ENCODE measurements around the gene LNX1.

LNX1 gene

DNA sequence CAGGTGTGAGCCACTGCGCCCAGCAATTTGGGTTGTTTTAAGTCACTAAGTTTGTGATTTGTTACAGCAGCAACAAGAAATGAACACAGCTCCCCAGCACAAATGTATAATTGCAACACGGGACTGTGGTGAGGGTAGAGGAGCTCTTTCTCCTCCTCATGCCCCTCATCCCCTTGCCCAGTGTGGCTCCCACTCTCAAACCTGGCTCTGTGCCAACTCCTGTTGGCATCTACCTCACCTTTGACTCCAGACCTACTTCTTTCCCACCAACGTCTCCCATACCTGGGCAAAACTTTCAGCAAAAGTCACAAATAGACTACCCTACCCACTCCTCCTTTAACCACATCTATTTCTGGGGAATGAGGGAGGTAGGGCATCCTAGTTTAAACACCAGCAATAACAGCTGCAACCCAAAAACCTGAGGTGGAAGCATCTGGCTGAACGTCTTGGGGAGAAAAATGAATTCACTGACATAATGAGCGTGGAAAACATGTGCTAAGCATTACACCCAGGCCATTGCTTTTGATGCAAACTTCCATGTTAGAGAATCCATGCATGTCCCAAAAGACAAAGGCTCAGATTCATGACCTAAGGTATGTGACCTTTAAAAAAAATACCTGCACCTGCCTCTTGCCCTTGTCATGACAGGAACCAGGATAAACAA is 19.2 kb downstream of the LNX1 start:
- DNase-seq = no peak

DNA sequence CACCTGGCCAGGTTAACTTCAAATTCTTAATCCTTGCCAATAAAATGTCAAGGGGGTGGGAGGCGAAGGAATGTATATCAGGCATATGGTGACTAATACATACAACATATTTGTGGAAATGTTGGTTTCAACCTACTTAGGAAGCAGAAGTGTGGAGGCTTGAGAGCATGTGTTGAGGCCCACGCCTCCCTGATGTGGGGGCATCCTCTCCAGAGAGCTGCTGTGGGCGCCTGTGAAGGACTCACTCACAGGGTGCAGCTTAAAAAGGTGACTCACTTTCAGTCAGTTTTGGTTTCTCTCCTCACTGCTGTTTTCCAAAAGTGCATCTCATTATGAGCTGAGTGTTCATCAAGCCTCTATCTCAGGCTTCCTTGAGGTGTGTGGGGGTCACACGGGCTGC is 27.5 kb downstream of the LNX1 start:
- peak; percentile 11 for DNase-seq

DNA sequence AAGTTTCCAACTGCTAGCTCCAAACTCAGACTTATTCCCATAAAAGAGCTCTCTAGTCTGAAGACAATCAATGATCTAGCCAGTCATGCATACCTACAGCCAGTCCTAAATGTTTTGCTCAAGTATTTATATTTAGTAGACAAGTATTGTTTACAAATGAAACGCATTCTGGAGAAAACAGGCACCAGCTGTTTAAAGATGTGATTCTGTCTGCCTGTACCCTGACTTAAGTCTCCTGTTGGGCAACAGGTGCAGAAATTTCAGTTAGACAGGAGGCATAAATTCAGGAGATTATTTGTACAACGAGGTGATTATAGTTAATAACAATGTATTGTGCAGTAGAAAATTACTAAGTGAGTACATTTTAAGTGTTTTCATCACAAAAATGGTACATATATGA is 28.9 kb downstream of the LNX1 start:
- no peak for DNase-seq

DNA sequence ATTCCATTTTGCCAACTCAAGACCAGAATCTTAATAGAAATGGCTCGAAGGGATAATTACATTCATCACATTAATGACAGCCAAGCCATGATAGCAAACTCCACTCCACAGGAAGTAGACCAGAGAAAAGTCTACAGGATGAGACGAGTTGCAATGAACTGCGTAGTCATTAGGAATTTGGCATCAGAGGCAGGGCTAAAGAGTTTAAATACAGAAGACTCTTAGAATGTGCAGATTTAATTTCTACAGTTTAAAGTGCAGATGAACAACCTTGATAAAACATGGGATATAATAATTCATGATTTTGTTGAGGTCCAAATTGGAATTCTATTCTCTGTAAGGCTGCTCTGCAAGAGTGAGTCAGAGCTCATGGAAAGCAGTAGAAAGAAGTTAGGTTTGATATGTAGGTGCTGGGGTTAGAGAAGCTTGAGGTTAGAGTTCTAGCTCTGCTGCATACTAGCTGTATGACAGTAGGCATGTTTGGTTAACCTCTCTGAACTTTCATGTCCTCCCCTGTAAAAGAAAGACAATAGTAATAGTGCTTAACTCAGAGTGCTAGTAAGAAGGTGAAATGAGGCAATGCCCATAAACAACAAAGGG is 32.2 kb downstream of the LNX1 start:
- DNase-seq = no peak

DNA sequence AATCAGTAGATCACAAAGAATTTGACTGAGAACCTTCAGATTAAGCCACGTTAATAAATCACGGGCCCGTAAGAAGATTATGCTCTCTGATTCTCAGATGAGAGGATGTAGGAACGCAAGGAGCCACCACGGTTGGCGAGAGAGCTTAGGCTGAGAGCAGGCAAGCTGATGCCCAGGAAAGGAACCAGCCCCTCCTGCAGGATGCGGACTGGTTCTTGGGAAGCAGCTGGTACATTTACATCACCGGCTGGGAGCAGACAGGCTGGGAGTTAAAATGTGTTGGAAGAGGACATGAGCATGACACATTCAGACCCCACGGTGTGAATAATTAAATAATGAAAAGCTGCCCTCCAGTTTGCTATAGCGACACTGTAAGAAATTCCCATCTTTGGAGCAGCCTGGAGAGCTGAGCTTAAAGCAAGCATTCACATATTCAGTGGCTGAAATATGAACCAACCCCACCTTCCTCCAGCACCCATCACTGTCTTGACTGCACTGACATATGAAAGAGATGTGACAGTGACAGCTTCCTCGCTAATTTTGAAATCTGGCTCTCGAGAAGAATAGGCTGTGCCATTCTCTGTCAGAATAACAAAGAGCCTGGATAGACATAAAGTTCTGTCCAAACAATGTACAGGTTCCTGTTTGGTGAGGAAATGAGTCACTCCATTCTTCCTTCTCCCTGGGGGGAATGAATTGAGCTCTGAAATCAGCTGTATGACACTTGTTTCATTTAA is 33.1 kb downstream of the LNX1 start:
- DNase-seq = no peak

DNA sequence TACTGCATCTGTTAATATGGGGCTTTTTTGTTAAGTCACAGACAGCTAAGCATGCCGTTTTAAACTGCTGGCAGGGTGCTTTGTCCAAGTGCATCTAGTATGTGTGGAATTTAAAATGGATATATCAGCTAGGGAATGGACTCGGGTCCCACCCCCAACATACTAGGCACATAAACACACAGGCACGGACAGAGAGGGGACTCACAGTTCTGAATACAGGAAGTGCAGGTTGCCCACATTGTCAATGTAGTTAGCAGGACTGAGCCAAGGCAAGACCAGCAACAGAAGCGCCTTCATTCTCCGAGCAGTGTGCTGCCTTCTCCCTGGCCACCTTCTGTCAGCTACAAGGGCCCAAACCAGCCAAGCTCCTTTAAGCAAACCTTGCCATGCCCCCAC is 33.6 kb downstream of the LNX1 start:
- DNase-seq = no peak

DNA sequence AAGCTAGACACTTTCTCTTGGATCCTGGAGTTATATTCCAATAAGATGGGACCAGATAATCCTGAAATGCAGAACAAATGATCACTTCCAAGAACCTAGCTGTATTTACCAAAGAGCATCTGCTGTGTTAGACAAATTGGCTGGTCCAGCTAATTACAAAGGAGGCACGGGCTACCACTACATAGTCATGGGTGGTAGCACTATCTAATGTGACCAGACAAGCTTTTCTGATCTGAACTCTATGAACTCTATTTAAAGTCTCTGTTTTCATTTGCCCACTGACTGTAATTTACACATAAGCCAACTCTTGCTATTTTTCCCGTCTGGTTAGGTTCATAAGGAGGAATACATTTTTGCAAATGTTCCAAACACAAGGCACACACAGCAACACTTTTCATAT is 34.6 kb downstream of the LNX1 start:
- DNase-seq = no peak

DNA sequence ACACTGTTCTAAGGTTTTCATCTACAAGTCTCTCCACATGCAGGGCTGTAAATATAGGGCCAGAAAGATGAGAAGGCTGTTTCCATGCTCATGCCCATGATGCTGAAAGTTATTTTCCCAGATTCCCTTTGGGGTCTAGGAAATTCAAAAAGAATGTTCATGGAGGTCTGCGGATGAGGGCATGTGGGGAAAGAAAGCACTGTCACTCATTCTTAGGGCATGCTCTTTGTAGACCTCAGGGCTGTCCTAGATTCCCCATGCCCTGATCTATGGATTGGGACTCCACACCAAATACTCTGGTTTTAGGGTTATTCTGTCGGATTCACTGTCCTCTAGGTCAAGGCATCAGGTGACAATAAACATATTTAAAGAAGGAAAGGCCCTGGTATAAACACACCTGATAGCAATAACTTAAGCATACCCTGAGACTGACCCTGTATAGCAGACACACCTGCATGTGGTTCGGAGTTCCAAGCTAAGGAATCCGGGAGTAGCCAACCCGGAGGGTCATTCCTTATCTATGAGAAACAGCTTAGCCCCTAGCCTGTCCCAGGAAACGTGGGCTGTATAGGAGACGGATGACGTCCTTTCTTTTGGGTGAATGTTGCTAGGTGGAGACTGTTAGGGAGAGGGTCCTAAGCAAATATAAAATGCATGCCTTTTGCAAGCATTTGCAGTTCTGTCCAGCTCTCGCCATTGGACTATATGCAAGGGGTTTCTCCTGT is 37.6 kb downstream of the LNX1 start:
- no peak for DNase-seq

DNA sequence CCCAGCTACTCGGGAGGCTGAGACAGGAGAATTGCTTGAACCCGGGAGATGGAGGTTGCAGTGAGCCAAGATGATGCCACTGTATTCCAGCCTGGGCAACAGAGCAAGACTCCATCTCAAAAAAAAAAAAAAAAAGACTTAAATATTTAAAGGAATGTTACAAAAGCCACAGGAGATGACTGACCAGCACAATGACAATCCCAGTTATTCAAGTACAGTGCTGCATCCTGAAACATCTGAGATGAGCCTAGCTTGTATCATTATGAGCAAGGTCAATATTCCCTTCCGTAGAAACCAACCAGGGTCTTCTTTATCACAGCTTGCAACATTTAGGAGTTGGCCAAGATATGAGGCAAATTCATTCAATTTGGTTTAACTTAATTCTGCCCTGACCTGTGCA is 38.6 kb downstream of the LNX1 start:
- DNase-seq = no peak

DNA sequence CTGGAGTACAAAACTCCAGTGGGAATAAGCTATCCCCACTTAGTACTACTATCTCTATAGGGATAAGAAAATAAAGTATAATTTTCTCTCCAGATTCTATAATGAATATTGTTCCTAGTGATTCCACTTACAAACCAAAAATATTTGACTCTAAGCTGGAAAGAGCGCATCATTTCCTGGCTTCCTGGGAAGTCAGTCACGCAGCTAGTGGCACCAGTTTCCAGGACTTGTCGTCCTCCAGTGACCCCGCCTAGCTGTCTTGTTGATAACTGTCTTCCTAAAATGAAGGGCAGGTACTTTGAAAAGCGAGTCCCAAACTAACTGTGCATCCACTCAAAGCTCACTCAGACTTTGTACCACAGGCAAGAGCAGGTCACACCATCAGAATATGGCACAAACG is 39.3 kb downstream of the LNX1 start:
- no peak for DNase-seq

DNA sequence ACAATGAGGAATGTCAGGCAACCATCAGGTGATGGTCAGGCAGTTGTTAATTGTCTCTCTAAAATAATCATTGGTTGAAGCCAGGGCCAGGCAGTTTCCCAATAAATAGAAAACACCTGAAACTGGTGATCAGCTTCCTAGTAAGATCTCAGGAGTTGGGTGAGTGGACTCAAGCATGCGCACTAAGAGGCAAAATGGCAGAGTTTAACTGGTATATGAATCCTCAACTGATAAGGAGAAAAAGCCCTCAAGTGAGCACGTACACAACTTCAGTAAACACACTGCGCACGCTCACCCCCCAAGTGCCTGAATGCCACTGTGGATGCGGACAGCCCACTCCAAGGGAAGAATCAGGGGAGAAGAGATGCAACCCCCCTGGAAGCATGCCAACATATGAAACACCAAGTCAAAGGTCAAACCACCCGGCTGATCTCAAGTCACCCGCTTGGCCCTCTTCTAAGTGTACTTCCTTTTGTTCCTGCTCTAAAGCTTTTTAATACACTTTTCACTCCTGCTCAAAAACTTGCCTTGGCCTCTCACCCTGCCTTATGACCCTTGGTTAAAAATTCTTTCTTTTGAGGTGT is 39.9 kb downstream of the LNX1 start:
- DNase-seq = no peak

DNA sequence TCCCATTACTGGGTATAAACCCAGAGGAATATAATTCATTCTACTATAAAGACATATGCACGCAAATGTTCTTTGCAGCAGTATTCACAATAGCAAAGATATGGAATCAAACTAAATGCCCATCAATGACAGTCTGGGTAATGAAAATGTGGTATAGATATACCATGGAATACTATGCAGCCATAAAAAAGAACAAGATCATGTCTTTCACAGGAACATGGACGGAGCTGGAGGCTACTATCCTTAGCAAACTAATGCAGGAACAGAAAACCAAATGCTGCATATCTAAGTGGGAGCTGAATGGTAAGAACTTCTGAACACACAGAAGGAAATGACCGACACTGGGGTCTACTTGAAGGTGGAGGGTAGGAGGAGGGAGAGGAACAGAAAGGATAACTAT is 42.6 kb downstream of the LNX1 start:
- no peak for DNase-seq

DNA sequence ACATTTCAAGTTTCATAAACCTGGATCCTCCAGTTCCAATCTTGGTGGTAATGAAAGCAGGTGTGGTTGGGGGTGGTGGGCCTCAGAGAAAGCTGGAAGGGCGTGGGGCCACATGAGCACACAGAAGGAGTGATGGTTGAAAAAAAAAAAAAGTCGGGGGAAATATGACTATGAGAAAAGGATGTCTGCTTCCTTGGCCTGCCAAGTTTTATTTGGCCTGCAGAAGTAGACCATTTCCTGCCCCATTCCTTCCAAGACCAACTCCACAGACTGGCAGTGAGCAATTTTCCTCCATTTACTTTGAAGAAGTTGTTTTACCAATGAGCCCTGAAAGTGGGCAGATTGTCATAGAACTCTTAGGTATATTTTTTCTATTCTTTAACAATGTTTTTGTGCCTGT is 43.3 kb downstream of the LNX1 start:
- no peak for DNase-seq

DNA sequence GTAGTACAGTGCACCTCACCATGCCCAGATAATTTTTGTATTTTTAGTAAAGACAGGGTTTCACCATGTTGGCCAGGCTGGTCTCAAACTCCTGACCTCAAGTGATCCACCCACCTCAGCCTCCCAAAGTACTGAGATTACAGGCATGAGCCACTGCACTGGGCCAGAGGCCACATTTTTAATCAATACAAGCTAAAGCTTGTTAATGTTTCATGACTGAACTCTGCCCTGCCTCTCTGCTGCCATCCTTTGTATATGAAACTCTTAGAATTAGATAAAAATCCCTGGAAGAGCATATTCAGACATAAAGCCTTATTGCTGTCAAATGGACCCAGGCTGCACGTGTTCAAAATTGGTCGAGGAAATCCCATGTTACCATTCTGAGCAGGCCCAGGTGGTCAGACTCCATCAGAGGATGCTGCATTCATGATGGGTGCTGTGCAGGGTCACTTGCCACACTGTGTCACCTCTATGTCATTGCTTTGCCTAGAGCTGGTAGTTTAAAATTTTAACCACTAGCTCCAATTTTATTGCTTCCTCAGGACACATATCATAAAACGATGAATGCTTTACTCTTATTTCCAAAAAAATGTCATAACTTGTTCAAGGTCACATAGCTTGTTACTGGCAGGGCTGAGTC is 45.2 kb downstream of the LNX1 start:
- no peak for DNase-seq

DNA sequence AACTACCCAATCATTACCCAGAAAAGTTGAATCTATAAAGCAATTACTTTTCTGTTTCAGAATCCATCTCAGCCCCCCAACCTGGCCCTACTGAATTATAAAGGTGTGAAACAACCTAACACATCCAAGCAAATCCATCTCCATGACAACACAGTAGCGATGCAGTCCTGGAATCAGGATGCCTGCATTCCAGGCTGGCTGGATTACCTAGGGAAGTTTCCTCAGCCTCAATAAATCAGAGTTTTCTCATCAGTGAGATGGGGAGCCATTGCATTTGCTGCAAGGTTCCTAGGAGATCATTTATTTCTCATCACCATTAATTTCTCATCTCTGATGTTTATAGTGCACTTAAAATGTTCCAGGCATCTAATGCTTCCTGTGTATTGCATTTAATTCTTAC is 46.0 kb downstream of the LNX1 start:
- no peak for DNase-seq

DNA sequence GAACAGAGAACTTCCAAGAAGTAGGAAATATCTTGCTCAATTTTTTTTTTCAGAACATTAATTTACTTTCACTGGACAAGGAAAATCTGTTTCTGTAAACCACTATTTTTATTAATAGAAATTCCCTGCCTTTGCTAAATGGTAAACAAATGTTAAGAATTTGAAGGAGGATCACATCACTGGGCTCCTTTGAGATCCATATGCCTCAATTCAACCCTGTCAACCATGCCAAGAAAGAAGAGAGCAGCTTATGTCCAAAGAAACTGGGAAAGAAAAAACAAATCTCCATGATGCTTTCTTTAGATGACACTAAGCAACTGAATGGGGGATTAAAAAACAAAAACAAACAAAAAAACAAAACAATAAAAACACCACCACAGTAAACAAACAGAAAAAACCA is 47.7 kb downstream of the LNX1 start:
- no peak for DNase-seq

DNA sequence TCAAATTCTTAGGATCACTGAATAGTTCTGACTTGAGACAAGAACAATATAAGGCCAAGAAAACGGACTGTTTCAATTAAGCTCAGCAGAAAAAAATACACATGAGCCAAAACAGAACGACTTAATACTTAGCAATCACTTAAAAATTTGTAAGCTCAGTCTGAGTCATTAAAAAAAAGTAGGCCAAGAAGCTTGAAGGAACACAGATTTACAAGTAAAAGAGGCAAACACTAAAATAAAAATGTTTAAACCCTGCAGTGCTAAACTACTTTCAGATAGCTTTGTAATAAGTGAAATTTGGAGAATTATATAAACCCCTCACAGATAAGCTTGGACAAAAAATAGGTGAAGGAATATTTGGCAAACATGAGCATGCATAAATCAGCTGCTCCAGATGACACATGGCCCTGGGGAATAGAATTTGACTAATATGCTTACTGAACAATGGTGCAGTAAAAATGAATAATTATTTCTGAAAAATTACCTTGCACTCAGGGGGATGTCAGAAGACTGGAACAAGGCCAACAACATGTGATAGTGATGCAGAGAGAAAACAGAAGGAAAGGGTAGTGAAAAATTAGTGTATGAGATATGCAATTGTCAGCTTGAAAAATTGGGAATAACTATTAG is 49.6 kb downstream of the LNX1 start:
- no peak for DNase-seq

DNA sequence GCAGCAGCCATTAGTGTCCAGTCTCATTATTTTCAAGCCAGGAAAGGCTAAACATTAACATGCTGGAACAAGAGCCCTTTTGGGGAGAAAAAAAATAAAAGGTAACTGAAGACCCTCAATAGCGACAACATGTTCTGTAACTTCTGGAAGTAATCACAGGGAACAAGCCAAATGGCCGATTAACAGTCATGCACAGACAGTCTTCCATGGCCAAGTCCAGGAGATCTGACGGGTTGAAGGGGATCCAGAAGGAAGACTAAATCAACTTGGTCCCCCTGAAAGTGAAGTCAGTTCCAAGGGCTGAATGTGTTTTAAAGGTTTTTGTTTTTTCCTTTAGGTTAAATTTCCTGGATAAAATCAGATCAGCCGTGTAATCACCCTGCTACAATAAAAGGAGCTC is 52.5 kb downstream of the LNX1 start:
- no peak for DNase-seq

DNA sequence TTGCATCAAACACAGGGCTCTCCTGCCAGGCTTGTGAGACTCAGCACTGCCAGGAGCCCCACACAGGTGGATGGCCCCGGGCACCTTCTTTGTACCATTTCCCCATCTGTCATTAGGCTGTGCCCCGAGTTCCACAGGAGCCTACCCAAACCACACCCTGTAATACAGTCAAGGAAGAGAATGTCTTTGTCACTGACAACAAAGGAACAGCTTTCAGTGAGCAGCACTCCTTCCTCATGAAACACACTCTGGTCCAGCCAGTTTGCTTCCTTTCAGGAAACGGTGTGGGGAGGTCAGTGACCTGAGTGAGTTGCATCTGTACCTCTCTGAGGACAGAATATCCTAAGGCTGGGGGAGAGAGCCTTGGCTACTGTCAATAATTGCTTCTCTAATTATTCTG is 53.7 kb downstream of the LNX1 start:
- no peak for DNase-seq

DNA sequence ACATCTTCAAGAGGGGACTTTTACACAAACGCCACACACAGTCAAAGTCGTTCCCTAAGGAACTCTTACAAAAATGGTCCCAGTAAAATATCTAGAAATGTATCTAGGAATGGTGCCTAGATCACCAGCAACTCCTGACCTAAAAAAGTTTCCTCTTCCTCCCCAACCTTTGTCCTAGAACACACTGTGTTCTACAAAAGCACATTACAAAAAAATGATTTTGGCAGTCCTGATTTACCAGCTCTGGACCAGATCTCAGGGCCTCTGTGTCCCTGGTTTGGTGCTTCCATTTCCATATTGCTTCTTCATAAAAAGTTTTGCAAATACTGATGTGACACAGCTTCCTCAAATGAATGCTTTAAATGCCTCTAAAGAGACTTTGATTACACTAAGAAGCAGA is 55.0 kb downstream of the LNX1 start:
- no peak for DNase-seq

DNA sequence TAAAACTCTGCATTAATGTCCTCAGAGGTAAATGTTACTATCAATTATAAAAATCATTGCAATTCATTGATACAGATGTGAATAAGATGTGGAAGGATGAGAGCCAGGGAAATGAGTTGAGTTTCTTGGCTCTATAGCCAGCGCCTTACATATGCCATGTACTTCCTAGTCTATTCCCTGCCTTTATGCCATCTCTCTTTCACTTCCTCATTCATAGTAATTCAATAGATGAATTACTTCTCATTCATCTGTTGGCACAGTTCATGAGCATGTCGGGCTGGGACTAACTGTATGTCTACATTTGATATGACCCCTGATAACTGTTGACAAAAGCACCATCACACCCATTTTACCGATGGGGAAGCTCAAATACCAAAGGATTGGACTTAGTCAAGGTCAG is 55.7 kb downstream of the LNX1 start:
- DNase-seq = no peak

DNA sequence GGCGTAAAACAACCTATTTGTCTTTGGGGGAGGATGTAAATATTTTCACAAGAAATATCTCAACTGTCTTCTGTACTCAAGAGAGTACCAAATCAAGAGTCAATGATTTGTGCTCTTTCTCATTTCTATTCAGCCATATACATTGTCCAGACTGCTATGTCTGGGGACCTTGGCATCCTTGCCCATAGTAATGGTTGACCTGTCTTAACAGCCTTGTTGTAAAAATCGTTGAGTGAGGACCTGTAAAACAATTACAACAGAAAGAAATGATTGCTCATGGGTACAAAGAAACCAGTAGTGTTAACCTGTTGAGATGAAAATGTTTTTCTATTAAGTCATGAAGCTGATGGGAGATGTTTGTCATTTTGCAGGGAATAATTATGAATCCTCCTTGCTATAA is 56.6 kb downstream of the LNX1 start:
- DNase-seq = no peak

DNA sequence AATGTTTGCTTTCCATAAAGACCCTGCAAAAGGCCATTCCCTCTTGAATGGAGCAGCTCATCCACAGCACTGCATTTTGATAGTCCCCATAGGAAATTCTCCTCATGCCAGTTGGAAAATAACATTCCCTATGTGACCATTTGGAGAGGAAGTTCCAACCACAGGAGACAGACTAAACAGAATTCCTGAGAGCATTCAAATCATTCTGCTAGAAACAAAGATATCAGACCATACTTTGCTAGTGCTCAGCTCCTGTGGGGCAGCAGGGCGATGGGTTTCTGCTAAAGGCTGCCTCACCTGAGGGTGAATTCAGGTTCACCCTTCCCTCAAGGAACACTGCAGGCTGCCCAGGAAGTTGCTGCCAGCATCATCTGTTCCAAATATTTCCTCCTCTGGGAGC is 58.8 kb downstream of the LNX1 start:
- no peak for DNase-seq
